Measurements from ENCODE around the gene RNH1.

GRCh38 chr11:501001-501682 is 5.9 kb downstream of the RNH1 start:
- TF ChIP-seq CTCF (conservative IDR thresholded peaks at IDR 0.05; ENCODE audit: low read length) (no peak), EZH2phosphoT487 (IDR thresholded peaks at IDR 0.05; ENCODE audit: borderline replicate concordance) (no peak)
